Endothelial cell of umbilical vein (primary cell): ENCODE results near the gene MAU2. TPM values are rescaled to one million over a fixed set of nuclear protein-coding genes. Genes with fewer than 3 reads are reported as not detected.

ENCODE experiments used
- BruUV-seq: library from RNA; stranded (reverse); fragments of 400-500 nt; replicated peaks from 2 replicates; lab custom pipeline; 2021; lab: Mats Ljungman, UMichigan
- CTCF ChIA-PET: fragments of 300-600, 350-600 bp; sonication (Branson Sonifier 250); formaldehyde crosslinking; loops from one replicate; lab custom pipeline; 2021; ENCODE audit warnings: antibody characterized with exemption, inconsistent platforms; lab: Charles Lee
- POLR2A ChIA-PET: fragments of 300-600, 350-600 bp; sonication (Branson Sonifier 250); formaldehyde crosslinking; loops from one replicate; lab custom pipeline; 2021; ENCODE audit warnings: antibody characterized with exemption, inconsistent platforms; lab: Charles Lee
- DNase-seq: peaks from one replicate; pipeline ENCODE4 v3.0.0-alpha.2; 2011; ENCODE audit warnings: low read depth, low spot score
- FAIRE-seq: peaks from 2 replicates; lab custom pipeline; 2011; peaks lifted over from hg19 to GRCh38; lab: Jason Lieb, UNC
- H2AFZ ChIP-seq: 2 replicates; pipeline ENCODE4 v1.6.0; 2012; ENCODE audit warnings: low read depth, low read length, control low read depth, inconsistent platforms
- H3K27ac ChIP-seq: 2 replicates; pipeline ENCODE4 v1.5.1; 2011; ENCODE audit warnings: low read depth, mild to moderate bottlenecking, control low read depth, low read length, moderate library complexity; ENCODE audit not compliant: insufficient read depth
- H3K27me3 ChIP-seq, 2 experiments: 2 replicates each; pipeline versions ENCODE4 v1.6.0 to v1.6.1; 2011; ENCODE audit warnings: low read length in 2 of 2, mixed read lengths in 1 of 2; ENCODE audit not compliant: control insufficient read depth in 2 of 2, insufficient read depth in 2 of 2
- H3K36me3 ChIP-seq, 2 experiments: 2 replicates in 1 of 2; 3 replicates in 1 of 2; pipeline ENCODE4 v1.5.1; 2011; ENCODE audit warnings: low read length in 2 of 2, mild to moderate bottlenecking in 1 of 2, moderate library complexity in 1 of 2; ENCODE audit not compliant: control insufficient read depth in 2 of 2, insufficient read depth in 2 of 2; ENCODE audit errors: extremely low read depth in 1 of 2
- H3K4me1 ChIP-seq: 3 replicates; pipeline ENCODE4 v1.5.1; 2011; ENCODE audit warnings: mild to moderate bottlenecking, low read length; ENCODE audit not compliant: control insufficient read depth, insufficient read depth; ENCODE audit errors: extremely low read depth
- H3K4me2 ChIP-seq: 2 replicates; pipeline ENCODE4 v1.6.1; 2011; ENCODE audit warnings: low read length, control low read depth, mixed read lengths; ENCODE audit not compliant: insufficient read depth
- H3K4me3 ChIP-seq, 3 experiments: fragments of 200-600 bp in 1 of 3; sonication (generic), shearing (Covaris generic) in 1 of 3; replicated peaks in 1 of 3; 2 replicates each; pipeline ENCODE4 v1.5.1; 2011 to 2016; ENCODE audit warnings: control low read depth in 3 of 3, low read length in 3 of 3, mild to moderate bottlenecking in 2 of 3, inconsistent platforms in 1 of 3, low read depth in 1 of 3, moderate library complexity in 1 of 3; ENCODE audit not compliant: insufficient read depth in 1 of 3
- H3K79me2 ChIP-seq: 2 replicates; pipeline ENCODE4 v1.6.0; 2012; ENCODE audit warnings: low read length, inconsistent platforms; ENCODE audit not compliant: control insufficient read depth, insufficient read depth
- H3K9ac ChIP-seq: replicated peaks from 2 replicates; pipeline ENCODE3; 2011; ENCODE audit warnings: low read length, control low read depth; ENCODE audit not compliant: insufficient read depth; ENCODE audit errors: extremely low read depth
- H3K9me1 ChIP-seq: replicated peaks from 3 replicates; pipeline ENCODE4 v1.6.0; 2011; ENCODE audit warnings: mild to moderate bottlenecking, low read length; ENCODE audit not compliant: control insufficient read depth, insufficient read depth; ENCODE audit errors: extremely low read depth
- H3K9me3 ChIP-seq: replicated peaks from 2 replicates; pipeline ENCODE4 v1.5.1; 2012; ENCODE audit warnings: low read length, inconsistent platforms; ENCODE audit not compliant: control insufficient read depth, insufficient read depth
- H4K20me1 ChIP-seq: replicated peaks from 2 replicates; pipeline ENCODE3; 2011; ENCODE audit warnings: mild to moderate bottlenecking, low read length; ENCODE audit not compliant: control insufficient read depth, insufficient read depth; ENCODE audit errors: extremely low read depth
- CTCF ChIP-seq, 2 donors: IDR thresholded peaks; 1 replicate in 1 of 2; 2 replicates in 1 of 2; pipeline ENCODE4 v1.5.1; 2011; ENCODE audit warnings: low read length in 2 of 2, mild to moderate bottlenecking in 2 of 2, moderate library complexity in 2 of 2, control low read depth in 1 of 2, inconsistent platforms in 1 of 2, low read depth in 1 of 2; ENCODE audit not compliant: insufficient read depth in 1 of 2; ENCODE audit errors: extremely low read depth in 1 of 2
- EZH2 ChIP-seq: IDR thresholded peaks from 2 replicates; pipeline ENCODE4 v1.6.1; 2012; ENCODE audit warnings: borderline replicate concordance, low read depth, mild to moderate bottlenecking, moderate library complexity, low read length, inconsistent platforms; ENCODE audit not compliant: severe bottlenecking
- FOS ChIP-seq: IDR thresholded peaks from 2 replicates; pipeline ENCODE4 v1.6.1; 2011; ENCODE audit warnings: mild to moderate bottlenecking, low read length, moderate library complexity, borderline replicate concordance; ENCODE audit not compliant: insufficient read depth
- GATA2 ChIP-seq: IDR thresholded peaks from 2 replicates; pipeline ENCODE4 v1.7.0; 2011; ENCODE audit warnings: low read depth, mild to moderate bottlenecking, moderate library complexity, mixed read lengths, low read length; ENCODE audit not compliant: insufficient read length, insufficient read depth
- JUN ChIP-seq: IDR thresholded peaks from 2 replicates; pipeline ENCODE4 v1.6.1; 2011; ENCODE audit warnings: borderline replicate concordance, low read depth; ENCODE audit not compliant: insufficient read length, insufficient read depth
- MYC ChIP-seq: IDR thresholded peaks from one replicate; pipeline ENCODE4 v1.6.1; 2011; ENCODE audit warnings: mild to moderate bottlenecking, low read depth, low read length
- POLR2A ChIP-seq: IDR thresholded peaks from 2 replicates; pipeline ENCODE4 v1.6.1; 2012; ENCODE audit warnings: low read depth, mild to moderate bottlenecking, control low read depth, low read length
- POLR2AphosphoS5 ChIP-seq: IDR thresholded peaks from 2 replicates; pipeline ENCODE4 v1.6.1; 2012; ENCODE audit warnings: low read depth, mild to moderate bottlenecking, control low read depth, low read length, moderate library complexity; ENCODE audit not compliant: insufficient read depth
- dilution Hi-C: fragments of 300-500 bp; cut with MboI; formaldehyde crosslinking; loops from one replicate; pipeline ENCODE4 v1.15.0; 2019; ENCODE audit warnings: low sequenced_read_pairs; ENCODE audit not compliant: extremely low pct_ligation_motif_present
- intact Hi-C: fragments of 100-400 bp; cut with micrococcal nuclease; formaldehyde crosslinking; loops from one replicate; pipeline ENCODE4 v1.10.0; 2022
- polyA plus RNA-seq, 4 experiments: library from polyadenylated mRNA; depleted of rRNA in 3 of 4; stranded (reverse) in 3 of 4; unstranded in 1 of 4; fragments of >200 nt; gene quantifications; 2 replicates each; pipeline versions ENCODE4 v1.2.1 to v1.2.3, GENCODE V29; 2011 to 2012; ENCODE audit warnings: missing spikeins in 1 of 4
- total RNA-seq: library from RNA; stranded (reverse); gene quantifications from 2 replicates; pipeline ENCODE4 v1.2.3, GENCODE V29; 2021
- TF ChIP-seq, protein P1 (sequence below): IDR thresholded peaks from 2 replicates; pipeline ENCODE4 v1.6.1; 2011; ENCODE audit not compliant: insufficient read depth, insufficient read length

MAU2 gene
- total and polyA plus RNA-seq, 2 donors (not counting 3 experiments of a cell fraction or from before 2014, with no cell fraction given) = 36.9 to 70.0 TPM

DNA sequence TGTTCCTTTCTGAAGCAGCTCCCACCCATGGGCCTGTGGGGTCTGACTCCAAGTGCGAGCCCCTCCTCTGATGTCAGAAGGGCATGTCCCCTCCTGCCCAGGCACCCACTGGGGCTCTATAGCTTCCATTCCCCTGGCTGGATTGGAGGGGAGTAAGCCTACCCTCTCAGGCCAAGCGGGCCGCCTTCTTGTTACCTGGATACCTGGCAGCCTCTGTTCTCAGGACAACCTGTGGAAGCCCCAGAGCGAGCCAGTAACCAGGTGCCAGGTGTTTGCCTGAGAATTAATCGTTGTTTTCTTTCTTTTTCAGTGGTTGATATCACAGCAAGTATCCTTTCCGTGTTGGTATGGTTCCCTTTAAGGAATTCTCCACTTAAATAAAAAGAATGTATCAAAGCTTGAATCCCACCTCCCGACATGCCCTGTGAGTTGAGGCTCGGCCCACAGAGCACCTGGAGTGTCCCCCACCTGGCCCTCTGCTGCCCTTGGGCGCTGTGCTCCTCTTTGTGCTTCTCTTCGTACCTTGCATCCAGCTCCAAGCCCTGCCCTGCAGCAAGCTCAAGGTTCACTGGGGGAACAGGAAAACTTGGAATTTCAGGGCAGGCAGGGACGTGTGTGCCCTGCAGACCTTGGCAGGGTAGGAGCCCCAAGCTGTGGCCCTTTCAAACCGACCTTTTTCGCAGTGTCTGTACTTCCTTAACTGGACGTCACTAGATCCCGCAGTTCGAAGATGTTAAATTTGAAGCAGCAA lies 15.0 kb downstream of the MAU2 start:
- Histone ChIP-seq H3K27ac (no peak overlapping the region), H3K9ac (no peak overlapping the region), H3K79me2 (peaks cover 5% of the 10 kb centered on the region), H4K20me1 (no peaks in the 10 kb centered on the region), H2AFZ (no peak overlapping the region), H3K4me2 (no peak overlapping the region), H3K27me3 (no peaks in the 10 kb centered on the region), H3K9me1 (no peaks in the 10 kb centered on the region), H3K36me3 (peaks cover 8 to 49% of the 10 kb centered on the region in 2 experiments), H3K4me3 (no peak overlapping the region), H3K4me1 (no peaks in the 10 kb centered on the region), H3K9me3 (no peaks in the 10 kb centered on the region)
- ChIA-PET POLR2A (no interaction called here), CTCF (no interaction called here)
- TF ChIP-seq POLR2AphosphoS5 = no peak
- TF ChIP-seq POLR2A = no peak
- TF ChIP-seq GATA2 = no peak
- no peak for TF ChIP-seq EZH2
- TF ChIP-seq FOS = no peak
- TF ChIP-seq, protein P1, sequence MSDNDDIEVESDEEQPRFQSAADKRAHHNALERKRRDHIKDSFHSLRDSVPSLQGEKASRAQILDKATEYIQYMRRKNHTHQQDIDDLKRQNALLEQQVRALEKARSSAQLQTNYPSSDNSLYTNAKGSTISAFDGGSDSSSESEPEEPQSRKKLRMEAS = no peak
- no peak for TF ChIP-seq JUN
- TF ChIP-seq CTCF (IDR thresholded peaks at IDR 0.05; ENCODE audit: extremely low read depth in 1 of 2, insufficient read depth in 1 of 2, low read depth in 1 of 2, low read length in 2 of 2) = no peak
- TF ChIP-seq MYC = no peak
- DNase-seq = no peak
- FAIRE-seq = no peak
- dilution Hi-C loops = no loop called here
- BruUV-seq = no TSS peak
- intact Hi-C loops = no loop called here
